Fibroblast of skin of left quadriceps (primary cell): Measurements from ENCODE around the gene PHLDB2.
A peak's percentile ranks its signal among the peaks of the same experiment; 100 is the strongest.

Experiments
- DNase-seq, 2 experiments: peaks; one replicate each; pipeline ENCODE4 v3.0.0-alpha.2; 2013; ENCODE audit warnings: low read depth in 2 of 2

The PHLDB2 gene

DNA sequence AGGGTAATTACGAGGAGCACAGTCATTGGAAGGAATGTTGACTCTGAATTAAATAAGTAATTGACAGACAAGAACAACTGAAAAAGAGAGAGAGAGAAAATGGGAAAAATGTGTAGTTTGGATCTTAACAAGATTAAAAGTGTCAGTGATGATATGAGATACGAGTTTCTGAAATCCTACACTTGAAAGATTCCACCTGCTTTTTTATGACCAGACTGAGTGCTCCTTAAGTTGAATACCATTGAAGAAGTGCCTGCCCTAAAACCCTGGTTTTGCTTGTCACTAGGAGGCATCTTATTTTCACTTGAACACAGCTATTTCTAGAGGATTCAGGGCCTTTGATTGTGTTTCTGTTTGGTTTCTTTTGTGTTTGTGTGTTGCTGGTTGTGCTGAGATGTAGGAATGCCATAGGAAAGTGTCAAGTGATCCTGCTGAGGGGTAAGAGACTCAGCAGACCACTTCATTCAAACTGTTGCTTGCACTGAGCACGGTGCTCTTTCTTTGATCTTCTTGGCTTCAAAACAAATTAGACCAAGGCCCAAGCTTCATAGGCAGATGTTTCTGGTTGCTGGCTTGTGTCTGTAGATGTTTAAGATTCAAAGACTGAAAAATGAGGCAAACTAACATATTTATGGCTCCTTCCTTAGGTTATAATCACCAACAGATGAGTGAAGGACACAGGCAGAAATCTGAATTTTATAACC is 102.5 kb downstream of the PHLDB2 start:
- DNase-seq, result peak; percentile 53 to 62

- DNase-seq, result peak in 1 of 2 experiments; percentile 27
Measured at GRCh38 chr3:111963424-111963823, 104.4 kb downstream of the PHLDB2 start.

GRCh38 chr3:111965484-111965883 is 106.4 kb downstream of the PHLDB2 start:
- no peak for DNase-seq

DNA sequence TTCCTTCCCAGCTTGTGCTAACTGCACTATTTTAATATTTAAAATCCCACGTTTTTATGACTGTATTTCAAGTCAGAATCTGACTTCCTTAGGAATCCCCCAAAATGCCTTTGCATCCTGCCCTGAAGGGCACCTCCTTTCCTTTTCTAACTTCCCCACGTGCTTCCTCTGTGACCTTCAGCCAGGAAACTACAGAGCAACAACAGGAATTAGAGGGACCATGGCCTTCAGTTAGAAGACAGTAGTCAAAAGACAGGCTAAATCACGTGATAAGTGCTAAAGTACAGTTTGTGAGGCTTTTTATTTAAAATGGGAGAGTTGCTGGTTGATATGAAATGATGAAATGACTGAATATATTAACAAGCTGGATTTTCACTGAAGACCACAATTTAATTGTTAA is 108.0 kb downstream of the PHLDB2 start:
- DNase-seq, result no peak

DNA sequence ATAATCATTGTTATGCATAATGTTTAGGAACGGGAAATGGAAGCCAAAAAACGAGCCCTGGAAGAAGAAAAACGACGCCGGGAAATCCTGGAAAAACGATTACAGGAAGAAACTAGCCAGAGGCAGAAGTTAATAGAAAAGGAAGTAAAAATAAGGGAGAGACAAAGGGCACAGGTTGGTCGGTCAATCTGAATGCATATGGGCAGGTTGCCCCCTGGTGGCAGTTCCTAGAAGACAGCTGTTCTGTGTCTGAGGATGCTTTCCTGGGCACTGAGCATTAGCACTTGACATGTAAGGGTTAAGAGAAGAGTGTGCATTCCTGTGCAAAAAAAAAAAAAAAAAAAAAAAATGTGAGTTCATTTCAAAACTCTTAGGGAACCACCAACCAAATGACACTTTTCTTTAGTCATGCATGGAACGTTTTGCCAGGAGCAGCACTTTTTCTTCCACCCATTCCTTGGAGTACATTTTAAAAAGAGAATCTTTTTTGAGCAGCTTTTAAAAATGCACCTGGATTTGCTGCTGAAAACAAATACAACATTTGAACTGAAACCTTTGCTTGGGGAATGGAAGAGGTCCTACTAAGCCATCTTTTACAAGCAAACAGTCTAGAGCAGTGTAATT is 108.7 kb downstream of the PHLDB2 start:
- DNase-seq, result peak; percentile 55 to 60

DNA sequence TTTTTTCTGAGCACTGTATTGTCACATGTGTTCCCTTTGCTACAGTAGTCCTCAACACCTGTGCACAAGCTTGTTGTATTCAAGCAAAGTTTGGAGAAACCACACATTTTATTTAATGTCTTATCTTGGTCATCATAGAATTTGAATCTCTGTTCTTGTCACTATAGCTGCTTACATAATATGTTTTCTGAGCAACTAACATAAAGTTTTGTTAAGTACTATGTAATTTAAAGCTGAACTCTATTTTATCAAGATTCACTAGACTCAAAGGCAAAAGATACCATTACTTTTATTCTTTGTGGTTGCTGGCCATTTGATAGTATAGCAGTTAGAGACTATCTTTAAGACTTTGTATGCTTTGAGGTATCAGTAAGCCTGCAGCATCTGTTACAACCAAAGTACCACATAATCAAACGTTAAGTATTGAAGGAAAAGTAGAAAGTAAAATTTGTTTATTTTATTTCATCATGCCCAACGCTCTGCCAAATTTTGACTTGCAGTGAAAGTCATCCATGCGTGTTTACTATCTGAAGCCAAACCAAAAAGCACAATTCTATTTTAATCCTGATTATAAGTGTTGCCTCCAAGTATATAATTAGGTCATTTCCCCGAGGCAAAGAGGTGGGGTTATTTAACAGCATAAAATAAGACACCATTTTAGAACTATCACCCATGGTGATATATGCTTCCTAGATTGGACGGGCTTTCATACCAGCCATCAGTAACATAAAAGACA is 109.4 kb downstream of the PHLDB2 start:
- DNase-seq, result no peak

DNA sequence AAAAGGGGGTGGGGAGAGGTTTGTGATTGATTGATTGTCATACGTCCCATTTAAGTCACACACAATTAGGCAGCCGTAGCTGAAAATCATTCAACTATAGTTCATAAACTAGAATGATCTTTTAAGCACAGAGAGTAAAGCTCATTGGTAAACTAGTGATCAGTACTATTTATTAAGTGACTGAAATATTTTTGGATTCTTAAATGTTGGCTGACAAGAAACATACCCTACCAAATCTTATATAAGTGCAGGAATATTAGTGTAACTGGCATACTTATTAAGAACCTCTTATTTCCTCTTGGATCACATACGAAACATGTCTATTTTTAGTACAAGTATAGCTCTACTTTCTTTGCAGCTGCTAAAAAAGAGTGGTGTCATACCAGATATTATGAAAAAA is 111.3 kb downstream of the PHLDB2 start:
- no peak for DNase-seq

DNA sequence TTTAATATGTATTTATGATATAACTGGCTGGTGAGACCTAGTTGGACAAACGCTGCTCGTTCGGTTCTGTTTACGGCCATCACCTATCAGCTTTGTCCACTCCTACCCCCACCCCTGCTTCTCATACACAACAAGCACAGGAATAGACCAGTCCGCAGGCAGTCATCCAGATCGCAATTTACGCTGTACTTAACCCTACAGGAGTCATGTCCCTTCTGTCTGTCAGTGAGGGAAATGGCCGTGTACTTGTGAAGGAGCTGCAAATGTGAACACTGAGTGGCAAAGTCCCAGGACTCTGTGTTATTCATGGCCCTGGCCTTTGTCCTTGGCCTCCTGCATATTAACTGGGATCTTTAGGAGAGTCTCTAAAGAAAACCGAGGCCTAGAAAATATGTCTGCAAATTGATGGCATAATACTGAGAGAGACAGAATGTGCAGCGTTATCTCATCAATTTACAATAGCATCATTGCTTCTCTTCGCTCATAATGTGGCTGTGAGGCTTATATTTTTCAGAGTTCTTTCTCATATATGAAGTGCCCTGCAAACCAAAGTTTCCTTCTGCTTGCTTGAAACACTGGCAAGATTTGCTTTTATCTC is 112.6 kb downstream of the PHLDB2 start:
- DNase-seq, result no peak

- no peak for DNase-seq
Measured at GRCh38 chr3:111972891-111973290, 113.8 kb downstream of the PHLDB2 start.

DNA sequence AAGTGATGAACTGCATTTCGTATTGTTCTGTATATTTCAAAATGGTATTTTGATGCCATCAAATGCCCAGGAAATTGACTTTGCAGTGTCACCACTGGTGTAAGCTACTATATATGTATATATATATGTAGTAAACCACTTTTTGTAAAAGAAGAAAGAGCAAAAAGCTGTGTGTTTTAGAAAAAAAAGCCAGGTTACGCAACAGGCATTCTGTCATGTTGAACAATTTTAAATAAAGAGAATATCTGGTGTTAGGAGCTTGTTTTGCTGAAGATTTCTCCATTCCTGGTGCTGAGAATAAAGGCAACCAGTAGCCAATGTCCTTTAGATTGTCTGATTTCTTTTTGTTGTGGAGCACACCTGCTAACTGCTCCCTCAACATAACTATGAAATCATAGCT is 116.1 kb downstream of the PHLDB2 start:
- DNase-seq, result no peak

DNA sequence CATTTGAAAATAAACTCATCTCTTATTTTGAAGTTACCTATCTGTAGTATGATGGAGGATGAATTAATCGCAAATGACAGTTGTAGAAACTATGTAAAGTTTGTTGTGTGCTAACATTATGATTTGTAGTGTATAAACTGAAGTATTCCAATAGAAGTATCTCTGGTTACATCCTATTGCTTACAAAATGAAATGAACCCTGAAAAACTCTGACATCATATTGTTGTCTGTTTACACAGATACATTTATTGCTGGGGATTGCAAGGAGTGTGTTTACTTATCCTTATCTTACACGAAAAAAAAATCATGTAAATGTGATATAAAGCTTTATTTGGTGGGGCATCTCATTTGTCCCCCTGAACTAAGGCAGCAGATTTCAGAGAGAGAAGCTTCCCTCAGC is 117.2 kb downstream of the PHLDB2 start:
- no peak for DNase-seq

- peak; percentile 96 to 97 for DNase-seq
Measured at GRCh38 chr3:111978583-111979433, 119.7 kb downstream of the PHLDB2 start, which contains the start of gene ABHD10. ABHD10 (plus strand) TSS chr3:111979026; CDS start chr3:111979062, 36 bp downstream.

GRCh38 chr3:111979434-111980038 is 120.5 kb downstream of the PHLDB2 start:
- DNase-seq, result no peak

DNA sequence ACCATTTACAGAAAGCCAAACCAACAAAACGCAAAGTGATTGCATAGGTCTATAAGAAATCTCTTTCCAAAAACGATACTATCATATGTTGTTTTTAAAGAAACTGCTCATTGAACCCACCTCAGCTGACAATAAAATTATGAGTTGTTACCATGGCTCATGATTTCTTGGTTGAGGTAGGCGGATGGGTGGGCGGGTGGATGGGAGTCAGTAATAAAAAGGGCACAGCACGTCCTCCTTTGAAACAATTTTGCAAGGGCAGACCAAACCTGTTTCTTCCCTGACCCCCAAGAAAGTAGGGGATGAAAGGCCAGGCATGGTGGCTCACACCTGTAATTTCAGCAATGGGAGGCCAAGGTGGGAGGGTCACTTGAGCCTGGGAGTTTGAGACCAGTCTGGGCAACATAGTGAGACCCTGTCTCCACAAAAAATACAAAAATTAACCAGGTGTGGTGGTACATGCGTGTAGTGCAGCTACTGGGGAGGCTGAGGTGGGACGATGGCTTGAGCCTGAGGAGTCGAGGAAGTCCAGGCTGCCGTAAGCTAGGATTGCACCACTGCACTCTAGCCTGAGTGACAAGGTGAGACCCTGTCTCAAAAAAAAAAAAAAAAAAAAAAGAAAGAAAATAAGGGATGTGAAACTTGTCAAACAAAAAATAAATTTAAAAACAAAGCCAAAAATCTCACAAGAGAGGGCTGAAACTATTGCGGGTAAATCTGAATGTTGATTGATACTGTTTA is 121.8 kb downstream of the PHLDB2 start:
- DNase-seq, result no peak

DNA sequence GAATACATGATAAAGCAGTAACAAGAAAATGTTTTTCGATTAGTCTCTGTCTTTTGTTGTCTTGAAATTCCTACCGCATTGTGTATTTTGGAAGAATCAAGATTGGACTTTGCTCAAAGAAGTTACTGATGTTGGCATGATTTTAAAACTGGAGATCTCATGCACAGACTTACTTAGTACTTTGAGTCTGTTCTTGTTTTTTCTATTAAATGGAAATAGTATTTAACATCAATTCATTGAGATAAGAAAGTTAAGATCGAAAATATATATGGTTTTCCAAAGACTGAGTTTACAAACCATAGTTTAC is 122.3 kb downstream of the PHLDB2 start:
- DNase-seq, result no peak

- no peak for DNase-seq
Measured at GRCh38 chr3:111984636-111985298, 125.7 kb downstream of the PHLDB2 start.

- no peak for DNase-seq
Measured at GRCh38 chr3:111986800-111987199, 127.7 kb downstream of the PHLDB2 start.

GRCh38 chr3:111989061-111989678 is 130.1 kb downstream of the PHLDB2 start:
- DNase-seq, result peak; percentile 48 to 49

GRCh38 chr3:111993038-111993437 is 134.0 kb downstream of the PHLDB2 start:
- no peak for DNase-seq
